ENCODE results near the gene PPA2.
"Not testable (repeated sequence)": the region's sequence is repeated elsewhere in the genome, so short reads cannot be mapped to it uniquely, and the experiment has no call there.

PPA2 gene

DNA sequence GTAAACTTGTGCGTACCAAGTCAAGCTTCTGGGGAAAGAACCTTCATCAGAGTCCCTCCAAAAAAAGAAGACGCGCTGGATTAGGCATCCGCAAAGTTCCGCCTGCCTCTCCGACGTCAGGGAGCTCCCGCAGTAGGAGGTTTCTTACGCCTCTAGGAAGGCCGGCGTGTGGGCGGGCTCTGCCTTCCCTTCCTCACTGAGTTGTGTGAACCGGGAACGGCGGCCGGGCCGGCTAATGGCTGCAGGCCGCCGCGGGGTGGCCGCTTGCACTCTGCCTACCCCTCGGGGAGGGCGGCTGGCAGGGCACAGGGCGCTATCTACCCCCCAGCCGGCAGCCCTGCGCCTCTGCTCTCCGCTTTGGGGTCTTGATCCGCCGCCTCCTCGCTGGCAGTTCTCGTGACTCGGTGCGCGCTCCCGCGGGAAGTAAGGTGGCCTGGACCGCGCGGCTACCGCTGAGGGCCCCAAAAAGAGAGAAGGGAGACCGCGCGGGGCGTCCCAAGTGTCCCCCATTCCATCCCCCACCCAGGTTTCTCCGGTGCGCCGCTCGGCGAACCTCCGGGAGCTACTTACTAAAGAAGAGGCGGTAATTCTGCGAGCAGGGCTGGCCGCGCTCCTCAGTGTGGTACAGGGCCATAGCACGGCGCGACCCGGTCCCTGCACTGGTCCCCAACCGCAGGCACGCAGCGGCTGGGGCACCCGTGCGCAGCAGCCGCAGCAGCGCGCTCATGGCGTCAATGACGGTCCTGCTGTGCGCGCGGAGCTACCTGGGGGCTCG, at the start of gene PPA2:
Gene PPA2 (minus strand): TSS at position 739 of the 775 bp plus-strand sequence. CDS start 12 bp downstream, at position 727.
- peak; percentile 69 for DNase-seq (ENCODE audit: low read depth, low spot score)

DNA sequence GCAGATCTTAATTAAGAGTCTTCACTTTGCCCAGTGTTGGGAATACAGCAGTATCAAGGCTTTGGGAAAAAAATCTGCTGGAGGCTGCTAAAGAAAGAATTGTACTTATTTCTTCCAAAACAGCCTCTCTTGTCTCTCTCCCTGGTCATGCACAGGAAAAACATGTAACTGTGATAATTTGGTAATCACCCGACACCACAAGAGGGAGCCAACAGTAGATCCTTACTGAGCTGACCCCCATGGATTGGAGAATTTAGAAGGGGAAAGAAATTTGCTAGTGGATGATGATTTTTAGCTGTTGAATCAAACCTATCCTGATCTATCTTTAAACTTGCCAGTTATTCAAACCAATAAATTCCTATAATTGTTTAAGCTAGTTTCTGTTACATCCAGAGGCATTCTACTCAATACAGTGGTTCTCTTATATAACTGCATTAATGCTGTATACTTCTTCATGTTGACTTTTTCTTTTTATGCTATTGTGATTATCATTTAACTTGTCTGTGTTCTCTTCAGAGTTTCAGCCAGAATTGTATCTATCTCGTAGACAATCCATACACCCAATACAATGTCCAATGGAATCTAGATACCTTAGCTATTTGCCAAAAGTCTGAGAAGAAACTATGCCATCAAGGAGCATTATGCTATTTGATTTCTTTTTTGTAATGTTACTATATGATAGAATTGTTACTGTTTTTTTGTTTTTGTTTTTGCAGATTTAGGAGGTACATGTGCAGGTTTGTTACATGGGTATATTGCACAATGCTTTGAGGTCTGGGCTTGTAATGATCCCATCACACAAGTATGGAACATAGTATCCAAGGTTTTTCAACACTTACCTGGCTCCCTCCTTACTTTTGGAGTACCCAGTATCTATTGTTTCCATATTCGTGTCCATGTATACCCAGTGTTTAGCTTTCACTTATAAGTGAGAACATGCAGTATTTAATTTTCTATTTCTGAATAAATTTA, 47.2 kb upstream of the PPA2 start:
- DNase-seq (ENCODE audit: low read depth, low spot score) = no peak

DNA sequence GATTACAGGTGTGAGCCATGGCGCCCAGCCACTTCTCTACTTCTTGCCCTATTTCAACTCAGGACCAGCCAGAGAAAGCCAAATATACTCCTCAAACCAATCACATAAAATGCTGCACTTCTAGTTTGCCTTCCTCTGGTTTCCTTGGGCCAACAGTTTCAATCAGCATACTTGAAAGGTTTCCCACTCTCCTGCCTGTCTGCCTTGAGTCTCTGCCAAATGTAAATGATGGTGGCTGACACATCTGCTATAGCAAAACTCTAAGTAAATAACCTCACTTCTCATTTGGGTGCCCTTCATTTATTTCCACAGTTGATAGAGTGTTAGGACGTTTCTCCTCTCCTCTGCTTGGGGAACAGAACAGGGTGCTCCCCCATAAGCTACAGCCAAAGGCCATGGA, 36.4 kb upstream of the PPA2 start:
- DNase-seq (ENCODE audit: low read depth, low spot score) = no peak

DNA sequence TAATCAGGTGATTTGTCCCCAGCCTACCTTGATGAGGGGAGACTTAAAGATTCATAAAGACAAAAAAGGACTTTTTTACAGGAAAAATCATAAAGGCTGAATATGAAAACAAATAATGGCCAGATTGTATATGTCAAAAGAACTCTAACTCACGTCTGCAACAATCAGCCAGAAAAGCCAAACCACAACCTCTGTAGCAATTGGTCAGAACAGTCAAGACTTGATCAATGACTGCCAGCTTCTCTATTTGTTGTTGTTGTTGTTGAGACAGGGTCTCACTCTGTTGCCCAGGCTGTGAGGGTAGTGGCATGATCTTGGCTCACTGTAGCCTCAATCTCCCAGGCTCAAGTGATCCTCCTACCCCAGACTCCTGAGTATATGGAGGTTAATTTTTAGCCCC, 35.9 kb upstream of the PPA2 start:
- DNase-seq (ENCODE audit: low read depth, low spot score) = no peak

DNA sequence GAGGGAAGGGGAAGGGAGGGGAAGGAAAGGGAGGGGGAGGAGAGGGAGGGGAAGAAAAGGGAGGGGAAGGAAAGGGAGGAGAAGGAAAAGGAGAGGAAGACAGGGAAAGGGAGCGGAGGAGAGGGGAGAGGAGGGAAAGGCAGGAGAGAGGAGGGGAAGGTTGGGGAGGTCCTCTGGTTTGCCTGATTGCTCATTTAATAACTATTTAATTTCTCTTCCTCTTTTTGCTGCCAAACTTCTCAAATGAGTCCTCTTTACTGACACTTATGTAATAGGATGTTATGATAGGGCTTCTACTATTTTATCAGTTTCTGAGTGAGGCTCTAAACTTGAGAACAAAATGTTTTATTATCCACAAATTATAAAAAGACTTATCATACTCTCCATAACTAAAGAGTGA, 35.4 kb upstream of the PPA2 start:
- no peak for DNase-seq (ENCODE audit: low read depth, low spot score)

DNA sequence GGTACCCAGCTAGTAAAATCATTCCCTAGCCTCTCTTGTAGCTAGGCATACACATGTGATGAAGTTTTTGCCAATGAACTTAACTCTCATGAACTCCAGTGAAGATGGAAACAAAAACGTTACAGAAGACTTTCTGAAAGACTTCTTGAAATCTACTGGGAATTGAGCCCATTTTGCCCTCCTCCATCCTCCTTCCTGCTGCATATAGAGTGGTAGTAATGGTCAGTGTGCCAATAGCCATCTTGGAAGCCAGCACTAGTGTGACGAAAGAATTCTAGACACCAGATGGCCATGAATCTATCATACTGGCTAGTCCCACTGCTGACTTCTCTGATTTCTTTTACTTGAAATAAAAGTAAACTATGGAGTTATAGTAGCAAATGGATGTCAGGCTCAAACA, 30.9 kb upstream of the PPA2 start:
- DNase-seq (ENCODE audit: low read depth, low spot score) = no peak

DNA sequence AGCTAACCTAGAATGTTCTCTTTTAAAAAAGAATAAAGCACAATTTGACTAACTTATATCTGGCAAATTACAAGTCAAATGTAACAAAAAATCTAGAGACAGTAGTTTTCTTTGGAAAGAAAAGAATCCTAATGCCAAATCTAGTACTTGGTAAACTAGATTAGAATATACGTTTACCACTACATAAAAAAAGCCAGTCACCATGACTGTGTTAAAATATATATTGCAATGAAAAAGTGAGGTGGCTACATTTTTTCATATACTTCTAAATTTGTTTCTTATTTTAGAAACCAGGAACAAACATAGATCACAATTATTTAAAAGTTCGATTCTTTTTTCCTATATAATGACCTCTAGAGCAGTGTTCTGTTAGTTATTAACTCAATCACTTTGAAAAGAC, 29.6 kb upstream of the PPA2 start:
- no peak for DNase-seq (ENCODE audit: low read depth, low spot score)

DNA sequence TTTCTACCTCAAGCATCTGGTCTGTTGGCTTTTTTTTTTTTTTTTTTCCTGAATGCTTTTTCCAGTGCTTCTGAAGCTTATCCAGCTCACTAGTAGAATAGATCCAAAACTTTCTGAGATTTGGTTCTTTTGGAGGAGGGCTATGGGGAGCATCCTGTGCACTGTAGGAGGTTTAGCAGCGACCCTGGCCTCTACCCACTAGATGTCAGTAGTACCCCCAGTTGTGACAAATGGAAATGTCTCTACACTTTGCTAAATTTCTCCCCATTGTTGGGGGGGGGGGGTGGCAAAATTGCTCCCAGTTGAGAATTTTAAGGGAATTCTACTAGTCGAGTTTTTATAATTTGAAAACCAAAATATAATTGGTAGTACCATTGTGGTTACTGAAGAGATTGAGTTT, 23.0 kb upstream of the PPA2 start:
- no peak for DNase-seq (ENCODE audit: low read depth, low spot score)

DNA sequence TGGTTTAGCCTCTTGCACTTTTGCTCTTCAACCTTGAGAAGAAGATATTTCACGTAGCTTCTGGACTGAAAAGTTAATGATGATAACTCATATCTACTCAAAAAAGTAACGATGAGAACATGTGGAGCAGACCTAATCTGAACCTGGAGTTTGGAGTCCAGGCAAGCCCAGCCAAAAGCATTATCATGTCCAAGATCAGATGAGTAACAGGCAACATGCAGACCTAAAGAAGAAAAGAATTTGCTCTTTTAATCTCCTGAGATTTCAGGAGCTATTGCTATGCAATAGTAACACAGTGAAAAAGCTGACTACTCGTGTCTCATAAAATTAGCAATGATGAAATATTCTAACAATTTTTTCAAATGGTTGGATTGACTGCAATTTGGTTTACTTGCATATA, 21.8 kb upstream of the PPA2 start:
- DNase-seq (ENCODE audit: low read depth, low spot score) = no peak

DNA sequence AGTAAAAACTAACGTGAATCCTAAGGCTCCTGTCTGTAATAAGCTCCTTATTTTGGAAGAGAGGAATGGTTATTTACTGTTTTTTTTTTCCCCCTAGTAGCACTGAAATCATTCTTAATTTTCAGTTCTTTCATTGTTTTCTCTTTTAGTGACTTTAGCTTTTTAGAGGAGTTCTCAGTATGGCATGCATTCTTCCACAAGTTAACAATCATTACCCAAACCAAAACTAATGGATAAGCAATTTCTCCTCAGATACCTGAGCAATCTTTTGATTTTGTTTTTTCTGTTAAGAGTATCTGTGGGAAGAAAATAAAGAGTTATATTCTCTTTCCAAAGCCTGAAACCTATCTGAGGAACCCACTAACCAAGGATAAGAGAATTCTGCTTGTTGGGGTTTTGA, 16.7 kb upstream of the PPA2 start:
- no peak for DNase-seq (ENCODE audit: low read depth, low spot score)

DNA sequence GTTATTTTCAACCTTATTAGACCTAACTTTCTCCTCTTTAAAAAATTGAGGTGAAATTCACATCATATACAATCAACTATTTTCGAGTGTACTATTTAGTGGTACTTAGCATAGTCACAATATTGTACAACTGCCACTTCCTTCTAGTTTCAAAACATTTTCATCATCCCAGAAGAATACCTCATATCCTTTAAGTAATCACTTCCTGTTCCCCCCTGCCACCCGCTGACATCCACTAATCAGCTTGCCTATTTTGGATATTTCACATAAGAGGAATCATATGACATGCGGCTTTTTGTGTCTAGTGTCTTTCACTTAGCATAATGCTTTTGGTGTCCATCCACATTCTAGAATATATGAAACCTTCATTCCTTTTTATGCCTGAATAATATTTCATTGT, 10.0 kb upstream of the PPA2 start:
- DNase-seq (ENCODE audit: low read depth, low spot score) = no peak

DNA sequence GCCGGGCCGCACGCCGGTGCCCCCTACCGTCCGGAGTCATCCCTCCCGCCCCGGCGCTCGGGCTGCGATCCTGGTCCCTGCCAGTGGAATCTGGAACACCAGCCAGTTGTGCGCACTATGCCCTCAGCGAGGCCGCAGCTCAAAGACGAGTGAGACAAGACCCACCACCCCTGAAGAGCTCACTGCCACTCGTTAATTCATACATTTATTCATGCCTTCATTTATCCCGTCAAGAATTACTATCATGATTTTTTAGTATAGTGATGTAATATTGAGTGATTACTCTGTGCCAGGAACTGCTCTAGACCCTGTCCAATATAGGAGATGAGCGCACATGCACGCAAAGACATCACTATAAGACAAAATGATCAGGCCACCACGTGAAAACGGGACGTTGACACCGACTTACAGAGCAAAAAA, 247 bp upstream of the PPA2 start:
- no peak for DNase-seq (ENCODE audit: low read depth, low spot score)

DNA sequence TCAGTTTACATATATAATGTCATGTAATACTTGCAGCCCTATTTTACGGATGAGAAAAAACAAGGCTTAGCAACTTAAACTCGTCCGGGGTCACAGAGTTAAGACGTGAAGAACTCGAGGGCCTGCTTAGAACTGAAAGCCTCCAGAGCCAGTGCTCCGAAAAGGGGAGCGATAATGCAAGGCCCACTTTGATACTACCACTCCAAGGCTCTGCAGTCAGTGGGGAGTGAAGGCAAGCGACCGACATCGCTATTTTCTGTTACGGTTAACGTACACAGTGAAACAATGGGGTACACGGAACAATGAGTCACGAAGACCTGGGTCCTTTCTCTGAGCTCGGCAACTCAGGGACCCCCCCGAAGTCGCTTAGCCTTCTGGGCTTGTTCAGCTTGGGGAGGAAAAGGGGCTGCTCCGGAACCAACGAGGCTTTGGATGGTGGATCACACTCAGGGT, 965 bp downstream of the PPA2 start:
- DNase-seq (ENCODE audit: low read depth, low spot score) = peak; percentile 17

DNA sequence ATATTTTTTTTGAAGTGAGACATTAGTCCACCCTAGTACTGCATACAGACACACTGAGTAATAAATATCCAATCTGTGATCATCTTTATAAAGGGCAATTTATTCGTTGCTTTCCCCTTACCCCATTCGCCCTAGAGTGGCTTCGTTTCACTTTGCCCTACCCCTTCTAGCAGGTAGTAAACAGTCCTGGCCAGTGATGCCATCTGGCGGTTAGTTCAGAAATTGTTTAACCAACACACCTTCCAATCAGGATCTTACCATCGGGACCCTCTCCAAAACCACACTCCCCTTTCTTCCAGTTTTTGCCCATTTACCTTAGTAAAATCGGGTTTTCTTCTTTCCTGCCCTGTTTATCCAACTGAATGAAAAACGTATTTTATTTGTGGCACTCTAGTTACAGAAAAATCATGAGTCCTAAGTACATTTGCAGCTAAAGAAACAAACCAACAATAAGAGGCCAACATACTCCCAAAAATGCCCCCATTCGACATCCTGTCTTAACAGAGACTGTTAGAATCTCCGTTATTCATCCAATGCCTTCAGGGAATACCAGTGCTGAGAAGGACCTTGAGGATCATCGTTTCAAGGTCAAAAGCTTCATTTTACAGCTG, 2.2 kb downstream of the PPA2 start:
- peak; percentile 43 for DNase-seq (ENCODE audit: low read depth, low spot score)

DNA sequence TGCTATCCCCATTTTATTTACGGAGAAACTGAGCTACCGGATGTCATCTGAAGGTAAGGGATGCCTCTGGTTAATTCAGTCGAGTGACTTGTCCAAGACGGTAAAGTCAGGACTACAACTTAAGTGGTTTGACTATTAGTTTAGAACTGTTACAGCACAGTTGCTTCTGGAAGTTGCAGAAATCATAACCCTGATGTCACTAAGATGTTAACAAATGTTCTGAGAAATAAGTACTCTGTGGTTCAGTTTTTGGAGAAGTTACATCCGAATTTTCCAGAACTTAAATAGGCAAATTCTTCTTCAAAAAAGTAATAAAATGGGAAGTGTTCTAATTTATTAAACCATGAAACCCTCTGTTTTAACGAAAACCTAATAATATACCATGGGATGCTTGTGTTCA, 3.1 kb downstream of the PPA2 start:
- DNase-seq (ENCODE audit: low read depth, low spot score) = no peak

DNA sequence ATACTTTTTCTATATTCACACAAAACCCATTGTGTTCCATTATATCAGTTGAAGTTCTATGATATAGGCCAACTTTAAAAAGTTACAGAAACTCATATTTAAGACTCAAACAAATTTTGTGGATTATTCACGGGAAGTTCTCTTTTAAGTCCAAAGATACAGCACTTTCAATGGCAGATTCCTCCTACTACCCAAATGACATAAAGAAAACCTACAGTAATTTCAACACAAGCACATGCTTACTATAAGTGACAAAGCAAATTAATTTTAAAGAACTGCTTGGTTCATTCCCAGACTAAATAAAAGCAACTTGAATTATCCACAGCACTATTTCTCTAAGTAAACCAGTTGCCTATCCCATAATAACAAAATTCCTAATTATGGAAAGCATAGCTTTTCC, 4.1 kb downstream of the PPA2 start:
- DNase-seq (ENCODE audit: low read depth, low spot score) = no peak

DNA sequence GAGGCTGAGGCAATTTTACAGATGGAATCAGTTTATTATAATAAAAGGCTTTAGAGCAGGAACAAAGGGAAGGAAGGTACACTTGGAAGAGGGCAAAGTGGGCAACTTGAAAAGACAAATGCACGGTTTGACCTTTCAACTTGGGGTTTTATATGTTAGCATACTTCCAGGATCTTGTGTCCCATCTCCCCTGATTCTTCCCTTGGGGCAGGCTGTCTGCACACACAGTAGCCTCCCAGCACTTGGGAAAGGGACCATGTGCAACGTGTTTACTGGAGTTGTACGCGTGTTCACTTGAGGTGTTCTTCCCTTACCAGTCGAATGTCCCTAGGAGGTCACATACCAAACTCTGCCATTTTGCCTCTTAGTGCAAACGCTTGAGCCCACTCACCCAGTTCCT, 7.3 kb downstream of the PPA2 start:
- DNase-seq (ENCODE audit: low read depth, low spot score) = no peak

DNA sequence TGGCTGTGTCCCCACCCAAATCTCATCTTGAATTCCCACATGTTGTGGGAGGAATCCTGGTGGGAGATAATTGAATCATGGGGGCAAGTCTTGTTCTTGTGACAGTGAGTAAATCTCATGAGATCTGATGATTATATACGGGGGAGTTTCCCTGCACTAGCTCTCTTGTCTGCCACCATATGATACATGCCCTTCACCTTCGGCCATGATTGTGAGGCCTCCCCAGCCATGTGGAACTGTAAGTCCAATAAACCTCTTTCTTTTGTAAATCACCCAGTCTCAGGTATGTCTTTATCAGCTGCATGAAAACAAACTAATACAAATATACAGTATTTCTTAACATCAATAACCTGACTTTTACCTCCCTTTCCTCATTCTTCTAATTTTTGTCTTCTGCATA, 9.3 kb downstream of the PPA2 start:
- not testable (repeated sequence) for DNase-seq (ENCODE audit: low read depth, low spot score)

DNA sequence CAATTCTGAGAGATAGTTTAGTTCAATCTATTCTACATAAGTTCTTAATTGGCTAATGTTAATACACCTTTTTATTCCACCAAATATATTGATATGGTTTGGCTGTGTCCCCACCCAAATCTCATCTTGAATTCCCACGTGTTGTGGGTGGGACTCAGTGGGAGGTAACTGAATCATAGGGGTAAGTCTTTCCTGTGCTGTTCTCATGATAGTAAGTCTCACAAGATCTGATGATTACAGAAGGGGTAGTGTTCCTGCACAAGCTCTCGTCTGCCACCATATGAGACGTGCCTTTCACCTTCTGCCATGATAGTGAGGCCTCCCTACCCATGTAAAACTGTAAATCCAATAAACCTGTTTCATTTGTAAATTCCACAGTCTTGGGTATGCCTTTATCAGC, 11.3 kb downstream of the PPA2 start:
- no peak for DNase-seq (ENCODE audit: low read depth, low spot score)

DNA sequence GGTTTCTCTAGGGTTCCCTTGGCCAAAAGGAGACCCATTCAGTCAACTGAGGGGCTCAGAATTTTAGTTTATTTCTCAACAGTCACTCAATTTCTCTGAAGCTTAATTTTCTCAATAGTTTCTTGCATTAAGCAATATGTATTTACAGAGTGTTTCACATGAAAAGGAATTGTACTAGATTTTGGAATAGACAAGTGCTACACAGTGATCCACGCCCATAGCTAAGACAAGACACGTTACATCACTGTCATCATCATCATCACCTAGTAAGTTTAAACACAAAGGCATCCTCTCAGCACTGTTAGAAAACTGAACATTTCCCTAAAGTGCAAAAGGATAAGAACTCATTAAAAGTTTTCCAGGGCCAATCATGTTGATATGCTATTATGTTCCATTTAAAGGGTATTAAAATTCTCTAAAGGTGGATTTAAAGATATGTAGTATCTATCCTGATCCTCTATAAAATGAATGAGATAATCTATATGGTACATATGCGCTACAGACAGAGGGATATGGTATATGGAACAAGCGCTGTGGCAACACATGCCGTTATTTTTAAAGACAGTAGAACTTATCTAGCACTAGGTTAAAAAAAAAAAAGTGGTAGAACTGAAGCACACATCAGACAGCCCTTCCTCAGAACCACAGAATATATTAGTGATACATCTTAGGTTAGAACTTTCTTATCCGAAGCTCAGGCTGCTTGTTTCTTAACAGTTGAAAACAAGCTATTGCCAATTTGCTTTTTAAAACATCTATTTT, 12.1 kb downstream of the PPA2 start:
- no peak for DNase-seq (ENCODE audit: low read depth, low spot score)

DNA sequence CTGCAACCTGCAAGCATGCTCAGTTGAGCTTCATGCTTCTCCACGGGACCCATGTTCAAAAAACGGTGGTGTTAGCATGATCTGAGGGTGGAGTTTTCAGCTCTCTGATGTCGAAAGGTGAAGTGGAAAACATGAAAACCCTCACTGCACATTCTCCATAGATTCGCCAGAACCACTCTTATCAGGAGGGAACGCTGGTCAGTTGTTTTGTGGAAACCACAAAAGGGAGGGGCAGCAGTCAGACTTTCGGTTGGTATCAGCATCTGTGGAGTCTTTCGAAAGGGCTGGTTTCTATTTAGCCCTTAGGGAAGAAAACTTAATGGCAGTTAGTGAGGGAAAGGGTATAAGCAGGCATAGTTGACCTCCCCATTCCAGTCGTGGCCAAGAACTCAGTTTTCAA, 12.6 kb downstream of the PPA2 start:
- DNase-seq (ENCODE audit: low read depth, low spot score) = no peak

DNA sequence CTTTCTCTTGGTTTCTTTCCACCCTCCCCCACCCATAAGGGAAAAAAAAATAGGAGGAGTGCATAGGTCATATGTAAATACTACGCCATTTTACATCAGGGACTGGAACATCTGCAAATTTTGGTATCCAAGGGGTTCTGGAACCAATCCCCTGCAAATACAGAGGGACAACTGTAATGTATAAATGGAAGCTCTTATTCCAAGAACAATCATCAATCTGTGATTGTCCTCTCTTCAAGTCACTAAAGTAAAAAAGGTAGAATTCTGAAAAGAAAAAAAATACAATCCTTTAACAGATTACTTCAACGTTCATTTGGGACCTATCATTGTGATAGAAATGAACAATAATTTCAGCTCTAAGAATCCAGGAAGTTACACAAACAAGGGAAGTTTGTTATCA, 13.6 kb downstream of the PPA2 start:
- no peak for DNase-seq (ENCODE audit: low read depth, low spot score)

Measured in activated naive CD8-positive, alpha-beta T cell treated with anti-CD3 and anti-CD28 coated beads, Interleukin-2, amount 50 U/mL, for 16 hours (primary cell).